Activated naive CD4-positive, alpha-beta T cell treated with anti-CD3 and anti-CD28 coated beads, Interleukin-2, amount 50 U/mL, for 72 hours (primary cell): ENCODE measurements around the gene EEIG2. TPM values are rescaled to one million over a fixed set of nuclear protein-coding genes. Genes with fewer than 3 reads are reported as not detected.
"Not testable (repeated sequence)": the region's sequence is repeated elsewhere in the genome, so short reads cannot be mapped to it uniquely, and the experiment has no call there.

ENCODE experiments used
- ATAC-seq, 2 donors: fragments of 150-1000 bp; cut with Tn5 transposase; 2 replicates each; pipeline ENCODE4 v1.10.0; 2021; ENCODE audit warnings: mild to moderate bottlenecking in 2 of 2, moderate library complexity in 2 of 2
- DNase-seq, 2 donors: peaks; one replicate each; pipeline ENCODE4 v3.0.0; 2021 to 2022; ENCODE audit warnings: low spot score in 2 of 2
- H3K27ac Mint-ChIP-seq, 2 donors: one replicate each; pipeline ENCODE4 v1.8.0; 2022; ENCODE audit warnings: mild to moderate bottlenecking in 2 of 2, mixed read lengths in 2 of 2
- H3K36me3 Mint-ChIP-seq, 2 donors: one replicate each; pipeline ENCODE4 v1.8.0; 2022; ENCODE audit warnings: mixed read lengths in 2 of 2
- H3K9me3 Mint-ChIP-seq, 2 donors: one replicate each; pipeline ENCODE4 v1.8.0; 2022; ENCODE audit warnings: mixed read lengths in 2 of 2
- total RNA-seq, 2 donors: library from RNA; stranded (reverse); gene quantifications; one replicate each; pipeline ENCODE4 v1.2.3, GENCODE V29; 2022

Gene EEIG2
- total RNA-seq, 2 donors from 2014 or later: 5.3 to 13.6 TPM

DNA sequence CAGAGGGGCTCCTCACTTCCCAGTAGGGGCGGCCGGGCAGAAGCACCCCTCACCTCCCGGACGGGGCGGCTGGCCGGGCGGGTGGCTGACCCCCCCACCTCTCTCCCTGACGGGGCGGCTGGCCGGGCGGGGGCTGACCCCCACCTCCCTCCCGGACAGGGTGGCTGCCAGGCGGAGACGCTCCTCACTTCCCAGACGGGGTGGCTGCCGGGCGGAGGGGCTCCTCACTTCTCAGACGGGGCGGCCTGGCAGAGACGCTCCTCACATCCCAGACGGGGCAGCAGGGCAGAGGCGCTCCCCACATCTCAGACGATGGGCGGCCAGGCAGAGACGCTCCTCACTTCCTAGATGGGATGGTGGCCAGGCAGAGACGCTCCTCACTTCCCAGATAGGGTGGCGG lies 23.9 kb upstream of the EEIG2 start:
- H3K9me3 Mint-ChIP-seq, DNase-seq, H3K27ac Mint-ChIP-seq, ATAC-seq: not testable (repeated sequence)
- H3K36me3 Mint-ChIP-seq: peaks cover 0 to 12% of the 10 kb centered on the region in 2 donors

DNA sequence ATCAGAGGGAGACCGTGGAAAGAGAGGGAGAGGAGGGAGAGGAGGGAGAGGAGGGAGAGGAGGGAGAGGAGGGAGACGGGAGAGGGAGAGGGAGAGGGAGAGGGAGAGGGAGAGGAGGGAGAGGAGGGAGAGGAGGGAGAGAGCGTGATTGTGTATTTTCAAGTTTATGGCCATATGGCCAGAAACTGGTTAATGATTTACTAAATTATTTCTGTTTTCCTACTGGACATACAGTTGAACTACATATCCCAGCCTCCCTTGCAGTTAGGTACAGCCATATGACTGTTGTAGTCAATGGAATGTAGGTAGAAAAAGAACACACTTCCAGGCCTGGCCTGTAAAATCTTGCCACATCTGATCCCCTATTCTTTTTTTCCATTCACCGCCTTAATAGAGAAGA lies 23.1 kb upstream of the EEIG2 start:
- not testable (repeated sequence) for ATAC-seq, DNase-seq, H3K9me3 Mint-ChIP-seq, H3K27ac Mint-ChIP-seq
- H3K36me3 Mint-ChIP-seq: peaks cover 0 to 12% of the 10 kb centered on the region in 2 donors

DNA sequence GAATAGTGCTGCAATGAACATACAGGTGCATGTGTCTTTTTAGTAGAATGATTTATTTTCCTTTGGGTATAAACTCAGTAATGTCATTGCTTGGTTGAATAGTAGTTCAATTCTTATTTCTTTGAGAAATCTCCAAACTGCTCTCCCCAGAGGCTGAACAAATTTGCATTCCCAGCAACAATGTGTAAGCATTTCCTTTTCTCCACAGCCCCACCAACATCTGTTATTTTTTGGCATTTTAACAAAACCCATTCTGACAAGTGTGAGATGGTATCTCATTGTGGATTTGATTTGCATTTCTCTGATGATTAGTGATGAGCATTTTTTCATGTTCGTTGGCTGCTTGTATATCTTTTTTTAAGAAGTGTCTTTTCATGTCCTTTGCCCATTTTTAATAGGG lies 21.9 kb upstream of the EEIG2 start:
- H3K36me3 Mint-ChIP-seq: peaks cover 0 to 12% of the 10 kb centered on the region in 2 donors
- H3K9me3 Mint-ChIP-seq: no peaks in the 10 kb centered on the region
- no peak for DNase-seq
- no peak overlapping the region for H3K27ac Mint-ChIP-seq
- ATAC-seq: no peak

DNA sequence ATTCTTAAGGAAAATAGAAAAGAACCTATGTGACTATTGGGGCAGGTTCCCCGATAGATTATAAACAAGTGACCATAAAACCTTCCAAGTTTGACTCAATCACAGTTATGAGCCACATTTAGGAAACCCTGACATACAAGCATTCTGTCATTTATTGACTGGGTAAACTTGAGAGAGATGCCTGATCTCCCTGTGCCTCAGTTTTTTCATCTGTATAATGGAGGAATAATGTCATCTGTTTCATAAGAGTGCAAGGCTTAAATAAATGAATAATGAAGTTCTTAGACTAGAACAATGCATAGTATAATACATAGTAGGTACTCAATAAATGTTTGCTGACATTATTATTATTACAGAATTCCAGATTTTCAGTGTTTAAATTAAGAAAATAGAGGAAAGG lies 18.9 kb upstream of the EEIG2 start:
- Mint-ChIP-seq H3K27ac (no peak overlapping the region), H3K36me3 (peaks cover 0 to 12% of the 10 kb centered on the region in 2 donors), H3K9me3 (no peaks in the 10 kb centered on the region)
- no peak for ATAC-seq
- no peak for DNase-seq

DNA sequence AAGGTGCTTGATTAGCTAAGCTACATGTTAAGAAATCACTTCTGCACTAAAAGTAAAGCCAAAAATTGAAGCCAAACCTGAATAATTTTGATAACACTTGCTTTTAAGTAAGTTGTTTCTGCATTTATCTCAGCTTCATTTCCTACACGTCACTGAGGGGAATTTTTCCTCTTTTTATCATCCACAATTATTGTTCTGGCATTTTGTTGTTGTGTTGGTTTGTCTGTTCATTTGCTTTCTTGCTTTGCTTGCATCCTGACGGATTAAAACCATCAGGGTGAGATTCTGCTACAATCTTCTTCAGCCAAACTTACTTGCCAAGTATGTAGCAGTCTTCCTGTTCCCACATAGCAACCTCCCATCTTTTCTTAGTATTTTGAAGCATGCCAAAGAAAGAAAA lies 18.0 kb upstream of the EEIG2 start:
- Mint-ChIP-seq H3K27ac (no peak overlapping the region), H3K9me3 (no peaks in the 10 kb centered on the region), H3K36me3 (peaks cover 0 to 12% of the 10 kb centered on the region in 2 donors)
- no peak for ATAC-seq
- DNase-seq: no peak

DNA sequence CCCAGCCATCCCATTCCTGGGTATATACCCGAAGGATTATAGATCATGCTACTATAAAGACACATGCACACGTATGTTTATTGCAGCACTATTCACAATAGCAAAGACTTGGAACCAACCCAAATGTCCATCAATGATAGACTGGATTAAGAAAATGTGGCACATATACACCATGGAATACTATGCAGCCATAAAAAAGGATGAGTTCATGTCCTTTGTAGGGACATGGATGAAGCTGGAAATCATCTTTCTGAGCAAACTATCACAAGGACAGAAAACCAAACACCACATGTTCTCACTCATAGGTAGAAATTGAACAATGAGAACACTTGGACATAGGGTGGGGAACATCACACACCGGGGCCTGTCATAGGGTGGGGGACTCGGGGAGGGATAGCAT lies 12.4 kb upstream of the EEIG2 start:
- H3K9me3 Mint-ChIP-seq, H3K27ac Mint-ChIP-seq, ATAC-seq, DNase-seq, H3K36me3 Mint-ChIP-seq: not testable (repeated sequence)

DNA sequence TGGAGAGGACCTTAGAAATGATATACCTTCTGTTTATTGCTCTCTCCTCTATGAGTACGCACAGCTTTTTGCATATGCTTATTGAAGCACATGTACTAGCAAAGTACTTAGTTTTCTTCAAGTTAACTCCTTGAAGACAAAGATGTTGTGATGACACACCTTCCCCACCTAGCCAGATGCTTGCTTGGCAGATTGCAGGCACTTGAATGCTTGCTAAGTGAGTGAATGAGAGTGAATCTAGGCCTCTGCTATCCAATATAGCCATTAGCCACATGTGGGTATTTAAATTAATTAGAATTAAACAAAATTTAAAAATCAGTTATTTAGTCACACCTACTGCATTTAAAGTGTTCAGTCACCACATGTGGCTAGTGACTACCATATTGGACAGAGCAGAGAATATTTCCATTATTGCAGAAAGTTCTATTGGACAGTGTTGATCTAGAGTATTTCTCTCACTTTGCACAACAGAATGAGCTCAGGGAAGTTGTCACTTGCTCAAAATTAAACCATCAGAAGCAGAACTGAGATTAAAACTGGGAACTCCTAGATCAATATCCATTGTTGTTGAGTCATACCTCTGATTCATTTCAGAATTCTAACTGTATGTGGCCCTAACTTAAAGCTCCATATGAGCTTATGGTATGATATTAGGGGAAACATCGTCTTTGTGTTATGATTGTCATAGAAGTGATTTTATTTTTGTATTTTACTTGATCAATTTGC lies 8.6 kb upstream of the EEIG2 start:
- no peaks in the 10 kb centered on the region for H3K36me3 Mint-ChIP-seq
- no peaks in the 10 kb centered on the region for H3K9me3 Mint-ChIP-seq
- ATAC-seq (peak; percentile 71 to 95), DNase-seq (no peak)
- H3K27ac Mint-ChIP-seq: no peak overlapping the region

DNA sequence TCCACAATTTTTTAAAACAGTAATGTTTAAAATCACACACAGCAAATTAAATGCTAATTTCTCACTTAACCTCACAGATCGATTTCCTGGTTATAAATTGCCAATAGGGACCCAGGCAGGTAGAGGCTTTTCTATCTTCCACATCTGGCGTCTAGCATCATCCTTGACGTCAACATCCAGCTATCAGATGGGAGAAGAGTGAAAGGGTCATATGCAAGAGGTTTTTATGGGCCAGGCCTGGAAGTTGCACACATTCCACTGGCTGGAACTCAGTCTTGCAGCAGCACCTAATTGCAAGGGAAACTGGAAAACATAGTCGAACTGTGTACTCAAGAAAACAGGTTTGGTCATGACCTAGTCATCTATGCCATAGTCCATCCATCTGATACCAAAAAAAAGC lies 6.0 kb upstream of the EEIG2 start:
- ATAC-seq: no peak
- H3K9me3 Mint-ChIP-seq: no peaks in the 10 kb centered on the region
- no peaks in the 10 kb centered on the region for H3K36me3 Mint-ChIP-seq

DNA sequence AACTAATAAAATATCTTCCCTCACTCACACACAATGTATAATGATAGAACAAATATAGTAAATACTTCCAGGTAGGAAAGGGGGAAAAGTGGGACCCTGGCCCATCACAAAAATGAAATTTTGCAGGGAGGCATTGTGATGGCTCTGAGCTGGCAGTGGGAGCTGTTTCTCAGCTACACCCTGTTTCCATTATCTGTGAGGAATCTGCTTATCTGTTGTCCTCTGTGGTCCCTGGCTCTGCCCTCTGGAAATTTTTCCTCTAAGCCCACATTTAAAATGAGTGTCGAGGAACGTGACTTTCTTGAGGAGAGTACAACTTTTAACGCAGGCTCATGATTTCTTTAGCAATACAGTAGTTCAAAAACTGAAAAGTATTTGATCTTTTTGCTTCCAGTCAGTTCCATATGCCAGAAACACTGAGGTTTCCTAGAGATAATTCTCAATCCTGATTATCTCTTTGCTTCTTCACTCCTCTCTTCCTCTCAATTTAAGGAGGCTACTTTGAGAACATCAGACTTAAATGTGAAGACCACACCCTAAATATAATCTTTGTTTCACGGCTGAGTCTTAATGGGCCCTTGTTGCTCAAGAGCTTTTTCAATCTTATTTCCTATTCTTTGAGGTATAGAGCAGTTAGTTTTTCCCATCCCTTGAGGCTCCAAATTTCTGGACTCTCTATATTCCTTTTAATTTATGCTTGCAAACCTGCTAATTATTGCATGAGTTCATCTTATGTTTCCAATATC lies 5.0 kb upstream of the EEIG2 start:
- no peak for DNase-seq
- H3K36me3 Mint-ChIP-seq: no peaks in the 10 kb centered on the region
- no peak overlapping the region for H3K27ac Mint-ChIP-seq
- ATAC-seq: no peak
- no peaks in the 10 kb centered on the region for H3K9me3 Mint-ChIP-seq

More for the DNA sequence above, 6.0 kb upstream of the EEIG2 start:
- H3K27ac Mint-ChIP-seq: no peak overlapping the region
- DNase-seq: no peak

DNA sequence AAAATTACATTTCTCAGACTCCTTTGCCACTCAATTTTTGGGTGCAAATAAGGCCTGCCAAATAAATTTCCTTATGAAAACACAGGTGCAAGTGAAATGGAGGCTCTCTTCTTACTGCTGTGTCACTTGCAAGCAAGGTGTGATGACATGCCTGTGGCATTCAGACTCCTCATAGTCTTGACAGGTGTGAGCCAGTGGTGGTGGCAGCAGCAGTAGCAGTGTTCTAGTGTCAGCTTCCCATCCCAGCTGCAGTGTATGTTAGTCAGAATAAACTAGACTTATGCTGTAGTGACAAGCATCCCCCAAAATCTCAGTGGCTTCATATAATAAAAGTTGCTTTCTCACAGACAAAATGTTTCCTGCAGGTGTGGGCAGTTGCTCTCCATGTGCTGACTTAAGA lies 3.8 kb upstream of the EEIG2 start:
- Mint-ChIP-seq H3K36me3 (peaks cover 0 to 6% of the 10 kb centered on the region in 2 donors), H3K9me3 (no peaks in the 10 kb centered on the region), H3K27ac (no peak overlapping the region)
- DNase-seq: no peak
- no peak for ATAC-seq

DNA sequence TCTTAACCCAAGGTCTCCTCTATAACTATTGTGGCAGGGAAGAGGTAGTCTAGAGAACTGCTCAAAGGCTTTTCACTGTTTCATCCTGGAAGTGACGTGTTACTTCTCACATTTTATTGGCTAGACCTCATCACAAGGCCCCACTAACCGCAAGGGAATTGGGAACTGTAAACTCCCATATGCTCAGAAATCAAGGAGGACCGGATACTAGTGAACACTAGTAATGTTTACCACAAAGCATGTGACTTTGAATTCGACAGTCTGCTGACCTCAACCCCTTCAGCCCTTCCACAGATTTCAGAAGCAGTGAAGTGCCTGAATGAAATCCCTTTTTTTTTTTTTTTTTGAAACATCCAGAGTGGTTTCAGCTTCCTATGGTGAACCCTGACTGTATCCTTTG lies 3.4 kb upstream of the EEIG2 start:
- ATAC-seq (no peak), DNase-seq (no peak)
- Mint-ChIP-seq H3K27ac (no peak overlapping the region), H3K9me3 (no peaks in the 10 kb centered on the region), H3K36me3 (peaks cover 0 to 6% of the 10 kb centered on the region in 2 donors)

DNA sequence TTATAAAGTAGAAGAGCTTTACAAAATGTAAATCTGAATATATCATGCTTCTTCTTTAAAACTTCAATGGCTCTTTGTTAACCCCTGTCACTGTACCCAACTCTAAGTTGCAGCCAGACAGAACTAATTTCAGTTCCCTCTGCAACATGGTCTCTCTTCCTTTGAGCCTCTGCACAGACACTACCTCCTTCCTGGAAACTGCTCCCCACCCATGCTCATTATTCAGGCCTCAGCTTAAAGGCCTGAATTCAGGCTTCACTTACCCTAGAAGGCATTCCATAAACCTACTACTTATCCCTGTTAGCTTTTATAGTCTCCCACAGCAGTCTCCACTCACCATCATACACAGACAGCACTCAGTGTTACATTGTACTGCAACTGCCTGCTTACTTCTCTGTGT lies 2.6 kb upstream of the EEIG2 start:
- DNase-seq (no peak), ATAC-seq (no peak)
- Mint-ChIP-seq H3K27ac (no peak overlapping the region), H3K36me3 (peaks cover 0 to 6% of the 10 kb centered on the region in 2 donors), H3K9me3 (no peaks in the 10 kb centered on the region)

DNA sequence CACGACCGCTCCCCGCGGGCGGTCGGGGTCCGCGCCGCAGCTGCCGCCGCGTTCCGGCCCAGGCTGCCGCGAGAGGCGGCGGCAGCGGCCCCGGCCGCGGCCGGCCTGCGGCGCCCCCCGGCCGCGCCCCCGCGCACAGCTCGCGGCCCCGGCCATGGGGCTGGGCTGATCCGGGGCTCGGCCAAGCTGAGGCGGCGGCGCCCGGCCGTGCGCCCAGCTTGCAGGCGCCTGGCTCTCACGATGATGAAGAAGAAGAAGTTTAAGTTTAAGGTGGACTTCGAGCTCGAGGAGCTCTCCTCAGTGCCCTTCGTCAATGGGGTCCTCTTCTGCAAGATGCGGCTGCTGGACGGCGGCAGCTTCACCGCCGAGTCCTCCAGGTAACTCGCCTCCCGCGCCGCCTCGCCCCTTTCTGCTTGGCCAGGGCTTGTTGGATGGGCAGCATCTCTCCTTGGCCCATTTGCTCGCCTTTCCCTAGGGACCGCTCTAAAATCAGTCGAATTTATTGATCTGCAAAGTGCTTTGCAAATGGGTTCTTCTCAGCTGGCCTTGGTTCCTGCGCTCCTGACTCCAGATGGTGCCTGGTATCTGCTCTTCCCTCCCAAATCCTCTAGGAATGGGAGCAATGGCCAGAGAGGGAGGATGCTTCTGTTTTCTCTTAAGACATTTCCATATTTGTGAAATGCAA lies 431 bp downstream of the EEIG2 start:
- peak; percentile 40 to 58 for DNase-seq
- peak; percentile 23 to 52 for ATAC-seq
- Mint-ChIP-seq H3K36me3 (peaks cover 0 to 6% of the 10 kb centered on the region in 2 donors), H3K27ac (peak overlapping the region; percentile 46 to 82), H3K9me3 (no peaks in the 10 kb centered on the region)

DNA sequence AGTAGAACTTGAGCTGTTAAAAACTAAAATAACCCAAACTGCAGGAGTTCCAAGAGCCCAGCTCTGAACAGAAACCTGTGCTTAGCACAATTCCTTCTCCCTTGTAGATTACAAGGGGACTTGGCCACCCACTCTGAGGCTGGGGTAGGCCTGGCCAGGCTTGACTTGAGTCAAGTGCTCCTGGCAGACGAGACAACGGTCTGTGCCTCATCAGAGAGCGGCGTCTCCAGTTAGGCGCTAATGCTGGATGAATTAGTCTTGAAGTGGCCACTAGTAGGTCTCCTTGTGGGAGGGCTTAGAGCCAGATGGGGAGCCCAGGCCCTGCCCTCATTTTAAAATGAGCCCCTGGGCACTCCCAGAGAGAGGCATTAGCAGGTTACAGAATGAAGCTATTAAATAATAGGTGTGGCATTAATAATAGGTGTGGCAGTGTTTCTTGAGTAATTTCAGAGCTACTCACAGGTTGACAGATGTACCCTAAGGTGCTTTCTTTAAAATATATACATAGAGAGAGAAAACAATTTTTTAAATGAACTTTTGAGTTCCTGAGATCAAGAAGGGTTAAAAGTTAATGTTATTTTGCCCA lies 1.1 kb downstream of the EEIG2 start:
- ATAC-seq (peak; percentile 49 to 54), DNase-seq (peak; percentile 51 to 61)
- Mint-ChIP-seq H3K27ac (peak overlapping the region; percentile 46 to 82), H3K9me3 (no peaks in the 10 kb centered on the region), H3K36me3 (peaks cover 0 to 6% of the 10 kb centered on the region in 2 donors)

DNA sequence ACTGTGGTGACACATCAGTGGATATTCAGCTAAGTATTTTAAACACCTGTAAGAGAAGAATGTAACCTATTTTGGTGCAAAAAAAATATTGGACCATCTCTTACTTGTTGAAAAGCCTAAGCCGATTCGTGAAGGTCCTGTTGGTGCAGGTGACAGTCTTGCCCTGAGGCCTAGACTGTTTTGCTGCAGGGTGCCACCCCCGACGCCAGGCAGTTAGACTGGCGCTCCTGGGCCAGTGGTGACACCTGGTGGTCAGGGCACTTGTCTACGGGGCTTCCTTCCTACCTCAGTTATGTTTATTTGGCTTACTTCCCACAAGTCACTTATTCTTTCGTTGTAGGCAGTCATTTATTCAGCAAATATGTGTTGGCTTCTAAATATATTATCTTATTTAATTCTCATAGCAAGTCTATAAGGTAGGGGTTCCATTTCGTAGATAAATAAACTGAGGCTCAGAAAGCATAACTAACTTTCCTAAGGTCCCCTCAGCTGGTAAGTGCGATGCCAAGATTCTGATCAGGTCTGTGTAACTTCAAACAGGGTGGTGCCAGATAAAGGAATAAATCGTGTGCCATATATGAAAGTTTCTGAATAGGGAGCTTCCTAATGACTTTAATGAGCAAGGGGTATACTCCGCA lies 1.9 kb downstream of the EEIG2 start:
- peak; percentile 75 to 81 for DNase-seq
- ATAC-seq: peak; percentile 70 to 73
- Mint-ChIP-seq H3K27ac (no peak overlapping the region), H3K36me3 (peaks cover 0 to 6% of the 10 kb centered on the region in 2 donors), H3K9me3 (no peaks in the 10 kb centered on the region)

DNA sequence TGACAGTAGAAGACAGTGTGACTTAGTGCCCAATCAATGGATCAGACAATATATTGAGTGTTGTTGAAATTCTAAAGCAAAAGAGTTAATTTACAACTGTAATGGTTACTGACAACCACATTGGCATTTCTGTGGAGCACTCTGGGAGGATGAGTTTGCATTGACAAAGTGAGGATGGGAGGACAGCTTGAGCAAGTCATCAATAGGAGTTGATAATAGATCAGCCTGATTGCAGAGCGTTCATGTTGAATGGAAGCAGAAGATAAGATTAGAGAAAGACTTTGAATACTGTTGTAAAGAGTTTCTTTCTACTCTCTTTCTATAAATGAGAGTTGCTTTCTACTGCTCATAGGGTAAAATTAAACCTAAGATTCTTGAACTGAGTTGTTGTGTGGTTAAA lies 3.9 kb downstream of the EEIG2 start:
- no peak overlapping the region for H3K27ac Mint-ChIP-seq
- H3K9me3 Mint-ChIP-seq: no peaks in the 10 kb centered on the region
- peaks cover 0 to 6% of the 10 kb centered on the region in 2 donors for H3K36me3 Mint-ChIP-seq
- ATAC-seq (no peak), DNase-seq (no peak)
